GM18498 (cell line): ENCODE results near the gene DIS3L.
"Not testable (repeated sequence)": the region's sequence is repeated elsewhere in the genome, so short reads cannot be mapped to it uniquely, and the experiment has no call there.

Source experiments
- ATAC-seq: cut with Tn5 transposase; IDR thresholded peaks from one replicate; pipeline ENCODE4 v1.9.1; 2021; ENCODE audit warnings: mild to moderate bottlenecking, moderate library complexity; ENCODE audit not compliant: unreplicated experiment

The DIS3L gene

GRCh38 chr15:66293419-66294156 is at the start of gene DIS3L:
DIS3L (plus strand) TSS chr15:66293568; CDS start chr15:66293597, 29 bp downstream.
- ATAC-seq = peak; percentile 69

GRCh38 chr15:66245832-66246231 is 47.5 kb upstream of the DIS3L start:
- ATAC-seq = not testable (repeated sequence)

- no peak for ATAC-seq
These were observed 46.4 kb upstream of the DIS3L start for GRCh38 chr15:66246937-66247336.

- no peak for ATAC-seq
These were observed 43.7 kb upstream of the DIS3L start for GRCh38 chr15:66249605-66250174.

- ATAC-seq = no peak
These were observed 42.1 kb upstream of the DIS3L start for GRCh38 chr15:66251065-66251789.

GRCh38 chr15:66251790-66252684 is 41.3 kb upstream of the DIS3L start:
- no peak for ATAC-seq

GRCh38 chr15:66252685-66253417 is 40.5 kb upstream of the DIS3L start:
- ATAC-seq = no peak

GRCh38 chr15:66253418-66254088 is 39.8 kb upstream of the DIS3L start, which contains the start of gene MEGF11:
MEGF11 (minus strand) TSS chr15:66253750; CDS start chr15:66128403, 125,347 bp downstream.
- ATAC-seq = no peak

GRCh38 chr15:66254089-66254950 is 39.0 kb upstream of the DIS3L start:
- ATAC-seq = no peak

- no peak for ATAC-seq
These were observed 38.3 kb upstream of the DIS3L start for GRCh38 chr15:66254951-66255676.

GRCh38 chr15:66256692-66257091 is 36.7 kb upstream of the DIS3L start:
- ATAC-seq = no peak

GRCh38 chr15:66261056-66261455 is 32.3 kb upstream of the DIS3L start:
- ATAC-seq = no peak

GRCh38 chr15:66262837-66263236 is 30.5 kb upstream of the DIS3L start:
- not testable (repeated sequence) for ATAC-seq

- no peak for ATAC-seq
These were observed 28.4 kb upstream of the DIS3L start for GRCh38 chr15:66264859-66265513.

- no peak for ATAC-seq
These were observed 23.9 kb upstream of the DIS3L start for GRCh38 chr15:66269326-66270090.

GRCh38 chr15:66270932-66271331 is 22.4 kb upstream of the DIS3L start:
- ATAC-seq = no peak

- no peak for ATAC-seq
These were observed 18.0 kb upstream of the DIS3L start for GRCh38 chr15:66275352-66275751.
